Measurements from ENCODE around the gene TM2D1.

Gene TM2D1

GRCh38 chr1:61647142-61647541, 77.8 kb downstream of the TM2D1 start:
- H3K18ac ChIP-seq (ENCODE audit: low read depth in 1 of 2, low read length in 2 of 2) = no peak overlapping the region
- no peaks in the 10 kb centered on the region for H3K9me3 ChIP-seq (ENCODE audit: control insufficient read depth, low read length)
- H2AK5ac ChIP-seq (ENCODE audit: low read length, severe bottlenecking) = no peak overlapping the region
- H3K4me2 ChIP-seq (ENCODE audit: low read length, poor library complexity, severe bottlenecking) = no peak overlapping the region
- H4K91ac ChIP-seq (ENCODE audit: low read length) = no peak overlapping the region
- H3K79me1 ChIP-seq (replicated peaks; ENCODE audit: low read length, poor library complexity, severe bottlenecking) = no peaks in the 10 kb centered on the region
- no peak overlapping the region for H2AFZ ChIP-seq (ENCODE audit: low read depth, low read length)
- H2BK5ac ChIP-seq (ENCODE audit: low read depth, low read length, poor library complexity, severe bottlenecking) = no peak overlapping the region
- no peak overlapping the region for H3K4ac ChIP-seq (ENCODE audit: low read depth in 1 of 2, low read length in 2 of 2)
- no peaks in the 10 kb centered on the region for H3K4me1 ChIP-seq (ENCODE audit: control insufficient read depth, insufficient read depth, low read depth, low read length)
- H3K9ac ChIP-seq (ENCODE audit: low read length) = no peak overlapping the region
- H3K36me3 ChIP-seq (ENCODE audit: control insufficient read depth in 1 of 2, insufficient read depth in 2 of 2, low read depth in 1 of 2, low read length in 2 of 2) = no peaks in the 10 kb centered on the region
- H3K27me3 ChIP-seq (ENCODE audit: control insufficient read depth in 1 of 2, insufficient read depth in 1 of 2, low read length in 2 of 2) = no peaks in the 10 kb centered on the region
- H3K27ac ChIP-seq (ENCODE audit: low read length, poor library complexity, severe bottlenecking) = no peak overlapping the region
- no peak overlapping the region for H4K8ac ChIP-seq (ENCODE audit: low read length)
- no peak overlapping the region for H3K14ac ChIP-seq (ENCODE audit: low read length in 2 of 2)
- H3K23ac ChIP-seq (ENCODE audit: low read length in 2 of 2) = no peak overlapping the region
- H2BK12ac ChIP-seq (ENCODE audit: low read length in 2 of 2) = no peak overlapping the region
- no peak overlapping the region for H2BK15ac ChIP-seq (ENCODE audit: low read depth, poor library complexity, severe bottlenecking)
- H2BK120ac ChIP-seq (ENCODE audit: low read depth, low read length) = no peak overlapping the region
- DNase-seq = no peak
- 80% methylated on average over 1 of the region's 2 CpGs for WGBS
- H3K4me3 ChIP-seq (ENCODE audit: insufficient read depth in 1 of 2, low read depth in 1 of 2, low read length in 2 of 2) = no peak overlapping the region

- WGBS = 84% methylated on average over 4 of the region's 4 CpGs
- Histone ChIP-seq H3K9ac (ENCODE audit: low read length) (no peak overlapping the region), H3K4me2 (ENCODE audit: low read length, poor library complexity, severe bottlenecking) (no peak overlapping the region), H3K4me3 (ENCODE audit: insufficient read depth in 1 of 2, low read depth in 1 of 2, low read length in 2 of 2) (no peak overlapping the region), H2BK120ac (ENCODE audit: low read depth, low read length) (no peak overlapping the region), H2BK15ac (ENCODE audit: low read depth, poor library complexity, severe bottlenecking) (no peak overlapping the region), H3K4ac (ENCODE audit: low read depth in 1 of 2, low read length in 2 of 2) (no peak overlapping the region), H3K4me1 (ENCODE audit: control insufficient read depth, insufficient read depth, low read depth, low read length) (no peaks in the 10 kb centered on the region), H2AFZ (ENCODE audit: low read depth, low read length) (no peak overlapping the region), H2AK5ac (ENCODE audit: low read length, severe bottlenecking) (no peak overlapping the region), H3K36me3 (ENCODE audit: control insufficient read depth in 1 of 2, insufficient read depth in 2 of 2, low read depth in 1 of 2, low read length in 2 of 2) (no peaks in the 10 kb centered on the region), H3K27ac (ENCODE audit: low read length, poor library complexity, severe bottlenecking) (no peak overlapping the region), H3K9me3 (ENCODE audit: control insufficient read depth, low read length) (no peaks in the 10 kb centered on the region), H2BK12ac (ENCODE audit: low read length in 2 of 2) (no peak overlapping the region), H3K27me3 (ENCODE audit: control insufficient read depth in 1 of 2, insufficient read depth in 1 of 2, low read length in 2 of 2) (peaks cover 0 to 3% of the 10 kb centered on the region in 2 experiments), H2BK5ac (ENCODE audit: low read depth, low read length, poor library complexity, severe bottlenecking) (no peak overlapping the region), H4K91ac (ENCODE audit: low read length) (no peak overlapping the region), H3K18ac (ENCODE audit: low read depth in 1 of 2, low read length in 2 of 2) (no peak overlapping the region), H3K79me1 (replicated peaks; ENCODE audit: low read length, poor library complexity, severe bottlenecking) (no peaks in the 10 kb centered on the region), H4K8ac (ENCODE audit: low read length) (no peak overlapping the region), H3K23ac (ENCODE audit: low read length in 2 of 2) (no peak overlapping the region), H3K14ac (ENCODE audit: low read length in 2 of 2) (no peak overlapping the region)
- no peak for DNase-seq
Observed at GRCh38 chr1:61645476-61645875, 79.5 kb downstream of the TM2D1 start.

- H3K9me3 ChIP-seq (ENCODE audit: control insufficient read depth, low read length) = no peaks in the 10 kb centered on the region
- H2BK5ac ChIP-seq (ENCODE audit: low read depth, low read length, poor library complexity, severe bottlenecking) = no peak overlapping the region
- DNase-seq = no peak
- H2BK120ac ChIP-seq (ENCODE audit: low read depth, low read length) = no peak overlapping the region
- H3K23ac ChIP-seq (ENCODE audit: low read length in 2 of 2) = no peak overlapping the region
- no peak overlapping the region for H4K91ac ChIP-seq (ENCODE audit: low read length)
- no peak overlapping the region for H3K14ac ChIP-seq (ENCODE audit: low read length in 2 of 2)
- no peak overlapping the region for H2BK12ac ChIP-seq (ENCODE audit: low read length in 2 of 2)
- no peak overlapping the region for H3K27ac ChIP-seq (ENCODE audit: low read length, poor library complexity, severe bottlenecking)
- no peak overlapping the region for H3K4ac ChIP-seq (ENCODE audit: low read depth in 1 of 2, low read length in 2 of 2)
- WGBS = 83% methylated on average over 4 of the region's 4 CpGs
- no peak overlapping the region for H3K4me2 ChIP-seq (ENCODE audit: low read length, poor library complexity, severe bottlenecking)
- no peak overlapping the region for H4K8ac ChIP-seq (ENCODE audit: low read length)
- peaks cover 0 to 4% of the 10 kb centered on the region in 2 experiments for H3K27me3 ChIP-seq (ENCODE audit: control insufficient read depth in 1 of 2, insufficient read depth in 1 of 2, low read length in 2 of 2)
- H3K36me3 ChIP-seq (ENCODE audit: control insufficient read depth in 1 of 2, insufficient read depth in 2 of 2, low read depth in 1 of 2, low read length in 2 of 2) = no peaks in the 10 kb centered on the region
- H3K79me1 ChIP-seq (replicated peaks; ENCODE audit: low read length, poor library complexity, severe bottlenecking) = no peaks in the 10 kb centered on the region
- H2AFZ ChIP-seq (ENCODE audit: low read depth, low read length) = no peak overlapping the region
- H3K9ac ChIP-seq (ENCODE audit: low read length) = no peak overlapping the region
- no peak overlapping the region for H3K4me3 ChIP-seq (ENCODE audit: insufficient read depth in 1 of 2, low read depth in 1 of 2, low read length in 2 of 2)
- H3K18ac ChIP-seq (ENCODE audit: low read depth in 1 of 2, low read length in 2 of 2) = no peak overlapping the region
- H2AK5ac ChIP-seq (ENCODE audit: low read length, severe bottlenecking) = no peak overlapping the region
- H3K4me1 ChIP-seq (ENCODE audit: control insufficient read depth, insufficient read depth, low read depth, low read length) = no peaks in the 10 kb centered on the region
- no peak overlapping the region for H2BK15ac ChIP-seq (ENCODE audit: low read depth, poor library complexity, severe bottlenecking)
Observed at GRCh38 chr1:61644303-61644702, 80.6 kb downstream of the TM2D1 start.

- no peak overlapping the region for H2AK5ac ChIP-seq (ENCODE audit: low read length, severe bottlenecking)
- H4K91ac ChIP-seq (ENCODE audit: low read length) = no peak overlapping the region
- no peaks in the 10 kb centered on the region for H3K9me3 ChIP-seq (ENCODE audit: control insufficient read depth, low read length)
- no peak overlapping the region for H3K4me2 ChIP-seq (ENCODE audit: low read length, poor library complexity, severe bottlenecking)
- no peak overlapping the region for H2BK15ac ChIP-seq (ENCODE audit: low read depth, poor library complexity, severe bottlenecking)
- no peak overlapping the region for H3K27ac ChIP-seq (ENCODE audit: low read length, poor library complexity, severe bottlenecking)
- H3K9ac ChIP-seq (ENCODE audit: low read length) = no peak overlapping the region
- no peak overlapping the region for H3K18ac ChIP-seq (ENCODE audit: low read depth in 1 of 2, low read length in 2 of 2)
- H3K14ac ChIP-seq (ENCODE audit: low read length in 2 of 2) = no peak overlapping the region
- H3K4me1 ChIP-seq (ENCODE audit: control insufficient read depth, insufficient read depth, low read depth, low read length) = no peaks in the 10 kb centered on the region
- peaks cover 0 to 4% of the 10 kb centered on the region in 2 experiments for H3K27me3 ChIP-seq (ENCODE audit: control insufficient read depth in 1 of 2, insufficient read depth in 1 of 2, low read length in 2 of 2)
- no peaks in the 10 kb centered on the region for H3K79me1 ChIP-seq (replicated peaks; ENCODE audit: low read length, poor library complexity, severe bottlenecking)
- H2BK5ac ChIP-seq (ENCODE audit: low read depth, low read length, poor library complexity, severe bottlenecking) = no peak overlapping the region
- H2BK12ac ChIP-seq (ENCODE audit: low read length in 2 of 2) = no peak overlapping the region
- H2AFZ ChIP-seq (ENCODE audit: low read depth, low read length) = no peak overlapping the region
- no peak overlapping the region for H4K8ac ChIP-seq (ENCODE audit: low read length)
- WGBS = 94% methylated on average over 5 of the region's 5 CpGs
- no peaks in the 10 kb centered on the region for H3K36me3 ChIP-seq (ENCODE audit: control insufficient read depth in 1 of 2, insufficient read depth in 2 of 2, low read depth in 1 of 2, low read length in 2 of 2)
- DNase-seq = no peak
- H3K4ac ChIP-seq (ENCODE audit: low read depth in 1 of 2, low read length in 2 of 2) = no peak overlapping the region
- H3K4me3 ChIP-seq (ENCODE audit: insufficient read depth in 1 of 2, low read depth in 1 of 2, low read length in 2 of 2) = no peak overlapping the region
- no peak overlapping the region for H2BK120ac ChIP-seq (ENCODE audit: low read depth, low read length)
- no peak overlapping the region for H3K23ac ChIP-seq (ENCODE audit: low read length in 2 of 2)
Observed at GRCh38 chr1:61642475-61643232, 82.3 kb downstream of the TM2D1 start.
